ENCODE results near the gene COQ10B. TPM values are rescaled to one million over a fixed set of nuclear protein-coding genes. Genes with fewer than 3 reads are reported as not detected.

COQ10B gene
- total RNA-seq, 3 donors from 2014 or later (not counting 1 experiment from before 2014, with no cell fraction given), result 64.6 to 79.2 (median 72.5) TPM

- no CpG with 5 or more reads among the region's 2 CpGs for WGBS (ENCODE audit: insufficient coverage)
- Histone ChIP-seq H3K27me3 (ENCODE audit: control insufficient read depth, insufficient read depth, low read length) (no peaks in the 10 kb centered on the region), H3K27ac (ENCODE audit: low read length) (no peak overlapping the region), H3K4me3 (ENCODE audit: low read length) (no peak overlapping the region), H3K36me3 (ENCODE audit: control insufficient read depth, insufficient read depth, low read length) (peaks cover 44% of the 10 kb centered on the region), H3K4me1 (ENCODE audit: control insufficient read depth, insufficient read depth, low read length) (peaks cover 32% of the 10 kb centered on the region), H3K9me3 (ENCODE audit: control insufficient read depth, insufficient read depth, low read length) (no peaks in the 10 kb centered on the region)
- no peaks in the 10 kb centered on the region for H3K36me3 Mint-ChIP-seq
- no peaks in the 10 kb centered on the region for H3K27me3 Mint-ChIP-seq (ENCODE audit: low read depth in 2 of 2)
- DNase-seq (no peak), ATAC-seq (no peak)
- peaks cover 38 to 41% of the 10 kb centered on the region in 2 donors for H3K4me1 Mint-ChIP-seq
- intact Hi-C loops (cut with micrococcal nuclease), result no loop called here
- H3K9me3 Mint-ChIP-seq, result no peaks in the 10 kb centered on the region
- no peak for TF ChIP-seq CTCF (IDR thresholded peaks at IDR 0.05)
- peak overlapping the region; percentile 69 to 74 for H3K27ac Mint-ChIP-seq
- H3K4me3 Mint-ChIP-seq, result no peak overlapping the region
Observed at GRCh38 chr2:197423307-197423706, 30.0 kb upstream of the COQ10B start.

DNA sequence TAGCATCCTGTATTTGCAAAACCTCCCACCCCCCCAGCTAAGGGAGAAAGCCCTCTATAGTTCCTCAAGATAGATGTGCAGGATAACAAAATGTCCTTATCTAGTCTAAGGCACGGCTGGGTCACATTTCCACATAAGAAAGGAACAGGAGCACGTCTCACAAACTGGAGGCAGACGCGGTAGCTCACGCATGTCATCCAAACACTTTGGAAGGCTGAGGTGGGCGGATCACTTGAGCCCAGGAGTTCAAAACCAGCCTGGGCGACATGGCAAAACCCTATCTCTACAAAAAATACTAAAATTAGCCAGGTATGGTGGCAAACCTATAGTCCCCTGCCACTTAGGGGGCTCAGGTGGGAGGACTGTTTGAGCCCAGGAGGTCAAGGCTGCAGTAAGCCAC is 27.8 kb upstream of the COQ10B start:
- Mint-ChIP-seq H3K4me1 (peaks cover 53 to 57% of the 10 kb centered on the region in 2 donors), H3K27ac (peak overlapping the region; percentile 52 to 54), H3K36me3 (no peaks in the 10 kb centered on the region), H3K4me3 (no peak overlapping the region), H3K27me3 (ENCODE audit: low read depth in 2 of 2) (no peaks in the 10 kb centered on the region), H3K9me3 (no peaks in the 10 kb centered on the region)
- intact Hi-C loops (cut with micrococcal nuclease), result no loop called here
- no peak overlapping the region for H3K27ac ChIP-seq (ENCODE audit: low read length)
- H3K9me3 ChIP-seq (ENCODE audit: control insufficient read depth, insufficient read depth, low read length), result no peaks in the 10 kb centered on the region
- no peak overlapping the region for H3K4me3 ChIP-seq (ENCODE audit: low read length)
- DNase-seq (no peak), ATAC-seq (peak in 1 of 3 donors; percentile 11)
- WGBS (ENCODE audit: insufficient coverage), result 78% methylated on average over 7 of the region's 7 CpGs
- peaks cover 27% of the 10 kb centered on the region for H3K36me3 ChIP-seq (ENCODE audit: control insufficient read depth, insufficient read depth, low read length)
- TF ChIP-seq CTCF (IDR thresholded peaks at IDR 0.05), result no peak
- H3K27me3 ChIP-seq (ENCODE audit: control insufficient read depth, insufficient read depth, low read length), result no peaks in the 10 kb centered on the region
- H3K4me1 ChIP-seq (ENCODE audit: control insufficient read depth, insufficient read depth, low read length), result peaks cover 46% of the 10 kb centered on the region

DNA sequence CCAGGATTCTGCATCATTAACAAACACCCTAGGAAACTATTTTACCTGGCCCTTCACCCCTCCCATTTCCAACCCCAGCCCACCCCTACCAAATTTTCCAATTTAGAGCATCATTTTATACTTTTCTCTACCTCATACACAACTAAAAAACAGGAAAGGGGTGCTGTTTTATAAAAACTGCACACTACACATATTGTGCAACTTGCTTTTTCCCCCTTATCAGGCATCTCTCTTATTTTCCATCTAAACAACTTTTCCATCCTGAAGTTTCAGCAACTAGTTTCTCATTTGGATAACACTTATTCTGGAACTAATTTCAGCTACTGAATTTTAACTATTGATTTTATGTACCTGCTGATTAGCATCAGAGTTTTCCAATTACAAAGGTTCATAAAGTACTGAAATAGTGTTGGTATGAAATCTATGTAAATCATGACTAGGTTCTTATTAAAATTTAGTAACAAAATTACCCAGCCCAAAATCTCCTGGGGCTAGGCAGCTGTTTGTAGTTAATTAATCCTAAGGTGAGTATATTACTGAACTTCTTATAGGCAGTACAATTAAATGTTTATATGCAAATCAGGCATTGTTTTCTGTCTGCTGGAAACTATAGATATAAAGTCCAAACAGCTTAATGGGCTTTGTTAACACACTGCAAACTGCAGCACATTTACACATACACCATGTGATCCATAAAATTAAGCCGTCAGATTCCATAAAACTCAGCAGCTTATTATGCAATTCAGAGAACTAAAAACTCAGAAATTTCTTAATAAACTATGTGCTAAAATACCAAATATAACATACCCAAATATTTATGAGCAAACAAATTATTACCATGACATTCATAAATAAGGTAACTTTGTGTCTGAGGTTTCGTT is 26.4 kb upstream of the COQ10B start:
- H3K4me1 ChIP-seq (ENCODE audit: control insufficient read depth, insufficient read depth, low read length), result peaks cover 56% of the 10 kb centered on the region

More for the DNA sequence above, 26.4 kb upstream of the COQ10B start:
- no peak overlapping the region for H3K27ac ChIP-seq (ENCODE audit: low read length)
- Mint-ChIP-seq H3K9me3 (no peaks in the 10 kb centered on the region), H3K27ac (peak overlapping the region; percentile 52 to 54), H3K4me1 (peaks cover 67% of the 10 kb centered on the region in 2 donors), H3K4me3 (peak overlapping the region; percentile 6), H3K27me3 (ENCODE audit: low read depth in 2 of 2) (no peaks in the 10 kb centered on the region), H3K36me3 (no peaks in the 10 kb centered on the region)
- no peaks in the 10 kb centered on the region for H3K9me3 ChIP-seq (ENCODE audit: control insufficient read depth, insufficient read depth, low read length)
- TF ChIP-seq CTCF (IDR thresholded peaks at IDR 0.05), result no peak
- ATAC-seq, result no peak
- no peaks in the 10 kb centered on the region for H3K27me3 ChIP-seq (ENCODE audit: control insufficient read depth, insufficient read depth, low read length)
- WGBS (ENCODE audit: insufficient coverage), result 77% methylated on average over 2 of the region's 2 CpGs
- no peak overlapping the region for H3K4me3 ChIP-seq (ENCODE audit: low read length)
- H3K36me3 ChIP-seq (ENCODE audit: control insufficient read depth, insufficient read depth, low read length), result peaks cover 15% of the 10 kb centered on the region
- intact Hi-C loops (cut with micrococcal nuclease), result no loop called here
- no peak for DNase-seq
